ENCODE measurements around the gene HSBP1. TPM values are rescaled to one million over a fixed set of nuclear protein-coding genes. Genes with fewer than 3 reads are reported as not detected.

The HSBP1 gene
- total RNA-seq, 1 donor from 2014 or later = 38.1 TPM

Other genes starting within 250 kb of the HSBP1 start
- gene MLYCD, start 91.1 kb downstream of the HSBP1 start, total RNA-seq = 3.2 and 4.7 TPM in 2 replicates
- 4.1 and 12.9 TPM in 2 replicates for gene OSGIN1, start 145.3 kb downstream of the HSBP1 start, total RNA-seq
- gene NECAB2, start 160.3 kb downstream of the HSBP1 start, total RNA-seq = not detected in 2 replicates
- not detected in 2 replicates for gene SLC38A8, start 234.8 kb downstream of the HSBP1 start, total RNA-seq